Measurements from ENCODE around the gene MYOT.
"Not testable (repeated sequence)": the region's sequence is repeated elsewhere in the genome, so short reads cannot be mapped to it uniquely, and the experiment has no call there.

The MYOT gene, protein sequence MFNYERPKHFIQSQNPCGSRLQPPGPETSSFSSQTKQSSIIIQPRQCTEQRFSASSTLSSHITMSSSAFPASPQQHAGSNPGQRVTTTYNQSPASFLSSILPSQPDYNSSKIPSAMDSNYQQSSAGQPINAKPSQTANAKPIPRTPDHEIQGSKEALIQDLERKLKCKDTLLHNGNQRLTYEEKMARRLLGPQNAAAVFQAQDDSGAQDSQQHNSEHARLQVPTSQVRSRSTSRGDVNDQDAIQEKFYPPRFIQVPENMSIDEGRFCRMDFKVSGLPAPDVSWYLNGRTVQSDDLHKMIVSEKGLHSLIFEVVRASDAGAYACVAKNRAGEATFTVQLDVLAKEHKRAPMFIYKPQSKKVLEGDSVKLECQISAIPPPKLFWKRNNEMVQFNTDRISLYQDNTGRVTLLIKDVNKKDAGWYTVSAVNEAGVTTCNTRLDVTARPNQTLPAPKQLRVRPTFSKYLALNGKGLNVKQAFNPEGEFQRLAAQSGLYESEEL

DNA sequence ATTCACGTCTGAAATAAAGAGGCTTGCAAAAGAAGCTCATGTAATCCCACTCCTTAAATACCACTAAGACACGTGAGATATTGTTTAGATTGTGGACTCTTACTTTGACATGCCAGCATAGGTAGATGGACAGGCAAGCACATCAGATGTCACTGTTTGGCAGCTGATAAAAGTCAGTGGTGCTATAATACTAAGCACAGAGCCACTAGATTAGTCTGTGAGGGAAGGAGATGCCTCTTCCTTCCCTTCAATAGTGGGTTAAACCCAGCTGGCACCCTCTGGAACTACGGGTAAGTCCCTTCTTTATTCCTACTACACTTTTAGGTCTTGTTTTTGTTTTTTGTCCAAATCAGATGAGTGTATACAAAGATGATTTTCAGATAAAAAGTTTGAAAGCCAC, at the start of gene MYOT:
Gene MYOT (plus strand): TSS at position 197 of the 400 bp plus-strand sequence. CDS start 2,792 bp downstream, outside the sequence.
- no peak for DNase-seq (ENCODE audit: low read depth)

DNA sequence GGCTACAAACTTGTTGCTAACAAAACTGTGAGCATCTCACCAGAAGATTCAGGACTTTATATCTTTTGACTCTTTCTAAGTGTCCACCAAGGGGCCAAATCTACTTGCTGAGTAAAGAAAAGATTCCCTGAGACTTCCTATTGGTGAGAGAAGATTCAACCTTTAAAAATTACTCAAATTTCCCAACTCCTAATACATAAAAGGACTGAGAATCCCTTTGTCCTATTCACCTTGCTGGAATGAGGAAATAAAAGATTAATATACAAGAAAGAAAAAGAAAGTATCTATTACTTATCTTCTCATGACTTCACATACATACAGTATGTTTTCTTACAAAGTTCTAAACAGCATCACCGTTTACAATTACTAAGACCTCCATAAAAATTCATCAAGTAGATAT, 47.9 kb upstream of the MYOT start:
- no peak for DNase-seq (ENCODE audit: low read depth)

DNA sequence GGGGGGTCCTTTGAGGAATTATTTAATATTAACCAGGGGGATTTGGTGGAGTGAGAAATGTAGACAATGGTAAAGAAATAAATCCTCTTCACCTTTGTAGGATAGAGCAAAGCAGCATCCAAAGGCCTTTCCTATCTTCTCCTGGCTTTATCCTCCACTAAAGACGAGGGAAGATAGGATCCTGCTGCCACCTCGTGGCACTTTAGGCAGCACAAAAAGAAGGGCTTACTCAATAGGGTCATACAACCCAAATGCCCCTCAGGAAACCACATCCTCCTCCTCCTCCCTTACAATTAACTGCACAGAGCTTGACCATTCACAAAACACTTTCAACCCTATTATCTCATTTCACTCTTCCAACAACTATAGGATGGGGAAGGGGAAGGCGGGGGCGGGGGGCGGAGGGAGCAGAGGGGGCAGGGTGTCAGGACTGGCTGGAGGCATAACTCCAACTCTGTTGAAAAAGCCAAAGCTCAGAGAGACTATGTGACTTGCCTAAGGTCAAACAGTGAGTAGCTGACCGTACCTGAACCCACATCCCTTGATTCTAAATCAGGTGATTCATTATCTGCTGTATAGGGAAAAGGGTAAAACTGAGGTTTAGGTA, 45.4 kb upstream of the MYOT start:
- DNase-seq (ENCODE audit: low read depth): no peak

DNA sequence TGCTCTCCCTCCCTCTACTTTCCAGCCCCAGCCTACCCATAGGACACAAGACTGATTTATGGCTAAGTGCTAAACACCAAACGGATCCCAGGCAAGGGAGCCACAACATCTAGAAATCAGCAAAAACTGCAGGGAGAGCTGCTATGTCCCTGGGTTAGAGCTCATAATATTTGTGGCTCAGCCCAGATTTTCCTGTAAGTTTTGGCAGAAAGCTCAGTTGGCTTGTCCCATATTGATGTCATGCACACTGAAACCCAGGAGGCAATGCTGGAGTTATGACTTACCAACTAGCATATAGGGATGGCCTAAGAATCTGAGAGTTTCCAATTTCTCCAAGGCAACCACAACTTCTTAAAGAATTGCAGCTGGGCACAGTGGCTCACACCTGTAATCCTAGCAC, 44.7 kb upstream of the MYOT start:
- no peak for DNase-seq (ENCODE audit: low read depth)

DNA sequence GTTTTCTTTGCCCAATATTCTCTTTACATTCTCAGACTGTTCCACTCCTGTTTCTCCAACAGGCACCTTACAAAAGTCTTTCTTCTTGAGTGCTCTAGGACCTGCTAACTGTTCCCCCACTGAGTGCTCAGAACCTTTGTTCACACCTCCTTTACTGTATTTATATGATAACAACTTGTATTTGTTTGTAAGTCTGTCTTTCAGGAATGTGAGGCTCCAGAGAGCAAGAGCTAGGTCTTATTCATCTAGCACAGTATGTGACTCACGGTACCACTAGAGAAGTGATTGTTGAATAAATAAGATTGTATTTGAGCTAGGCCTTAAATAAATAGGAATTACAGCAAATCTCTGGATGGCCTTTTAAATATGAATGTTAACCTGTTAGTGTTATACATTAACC, 42.5 kb upstream of the MYOT start:
- DNase-seq (ENCODE audit: low read depth): no peak

DNA sequence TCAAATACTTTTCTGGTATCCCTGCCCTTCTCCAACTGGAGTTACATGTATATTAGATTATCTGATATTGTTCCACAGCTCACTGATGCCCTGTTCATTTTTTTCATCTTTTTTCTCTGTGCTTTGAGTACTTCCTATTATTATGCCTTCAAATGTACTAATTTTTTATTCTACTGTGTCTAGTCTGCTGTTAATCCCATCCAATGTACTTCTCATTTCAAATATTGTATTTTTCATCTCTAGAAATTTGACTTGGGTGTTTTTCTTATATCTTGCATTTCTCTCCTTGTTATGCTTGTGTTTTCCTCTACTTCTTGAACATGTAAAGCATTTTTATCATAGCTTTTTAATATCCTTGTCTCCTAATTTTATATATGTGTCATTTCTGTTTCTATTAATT, 41.6 kb upstream of the MYOT start:
- DNase-seq (ENCODE audit: low read depth): no peak

DNA sequence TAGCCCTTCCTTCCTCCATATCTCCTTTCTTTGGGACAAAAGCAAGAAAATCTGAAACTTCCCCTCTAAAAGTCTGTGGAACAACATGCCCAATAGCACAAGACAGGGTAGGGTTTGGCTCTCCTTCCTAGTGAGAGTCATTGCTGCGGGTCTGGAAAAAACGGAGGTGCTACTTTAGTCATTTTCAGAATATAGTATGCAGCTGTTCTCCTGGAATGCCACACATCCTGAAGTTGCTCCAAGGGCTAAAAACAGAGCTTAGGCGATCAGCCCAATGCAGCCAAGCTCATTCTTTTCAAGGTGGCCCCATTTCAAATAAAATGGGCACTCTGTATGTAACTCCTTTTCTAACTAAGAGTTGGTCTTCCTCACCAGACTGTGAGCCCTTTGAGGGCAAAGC, 39.5 kb upstream of the MYOT start:
- no peak for DNase-seq (ENCODE audit: low read depth)

DNA sequence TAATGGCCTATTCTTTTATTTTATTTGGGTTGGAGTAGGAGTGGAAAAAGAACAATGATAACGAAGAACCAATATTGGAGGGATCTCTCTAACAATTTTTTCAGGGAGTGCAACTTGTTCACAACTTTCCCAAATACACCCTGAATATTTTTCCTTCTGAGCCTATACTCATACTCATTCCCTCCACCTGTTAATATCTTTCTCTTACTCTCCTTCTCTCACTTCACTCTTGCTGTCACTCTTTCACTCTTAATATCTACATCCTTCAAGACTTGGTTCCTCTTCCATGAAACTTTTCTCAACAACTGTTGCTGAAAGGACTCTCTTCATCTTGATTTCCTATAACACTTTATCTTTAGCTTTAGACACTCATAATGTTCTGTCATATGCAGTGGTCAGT, 39.0 kb upstream of the MYOT start:
- DNase-seq (ENCODE audit: low read depth): no peak

DNA sequence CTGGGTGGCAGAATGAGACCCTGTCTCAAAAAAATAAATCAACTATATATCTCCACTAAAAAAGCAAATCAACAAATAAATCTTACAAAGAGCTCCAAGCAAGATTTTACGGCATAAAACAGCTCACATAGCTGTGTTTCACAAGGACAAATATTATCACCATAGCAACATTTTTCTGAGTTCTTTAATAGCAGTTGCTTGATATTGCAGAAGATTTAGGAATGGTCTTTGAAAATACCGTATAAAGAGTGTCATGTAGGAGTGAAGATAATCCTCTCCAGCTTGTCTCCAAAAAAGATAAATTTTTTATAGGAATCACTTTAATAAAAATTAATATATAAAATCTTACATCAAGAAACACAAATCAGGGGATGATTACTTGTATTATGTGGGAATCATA, 36.6 kb upstream of the MYOT start:
- DNase-seq (ENCODE audit: low read depth): no peak

DNA sequence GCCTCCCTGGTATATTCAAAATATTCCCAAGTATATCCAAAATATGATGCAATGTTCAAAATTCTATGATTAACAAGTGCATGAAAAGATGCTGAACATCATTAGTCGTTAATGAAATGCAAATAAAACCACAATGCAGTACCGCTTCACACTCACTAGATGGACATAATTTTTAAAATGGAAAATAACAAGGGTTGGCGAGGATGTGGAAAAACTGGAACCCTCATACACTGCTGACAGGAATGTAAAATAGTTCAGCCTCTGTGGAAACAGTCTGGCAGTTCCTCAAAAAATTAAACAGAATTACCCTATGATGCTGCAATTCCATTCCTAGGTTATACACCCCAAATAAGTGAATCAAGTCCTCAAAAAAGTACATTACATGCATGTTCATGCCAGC, 36.1 kb upstream of the MYOT start:
- no peak for DNase-seq (ENCODE audit: low read depth)

DNA sequence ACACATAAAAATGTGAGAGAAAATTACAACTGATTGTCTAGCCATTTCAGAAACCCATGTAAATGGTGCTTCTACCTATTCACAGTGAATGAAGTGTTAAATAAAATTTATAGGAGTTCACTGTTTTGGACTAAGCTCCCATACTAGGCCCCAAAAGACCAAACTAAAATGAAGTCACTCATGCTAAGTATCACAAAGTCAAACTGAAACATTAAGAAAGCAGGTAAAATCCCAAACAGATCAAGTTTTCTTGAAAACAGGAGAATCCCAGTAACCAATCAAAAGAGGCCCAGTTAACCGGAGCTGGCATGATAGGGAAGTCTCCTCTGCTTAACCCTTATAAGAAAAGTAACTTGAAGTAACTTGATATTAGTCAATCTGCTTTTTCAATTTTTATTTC, 35.2 kb upstream of the MYOT start:
- DNase-seq (ENCODE audit: low read depth): no peak

DNA sequence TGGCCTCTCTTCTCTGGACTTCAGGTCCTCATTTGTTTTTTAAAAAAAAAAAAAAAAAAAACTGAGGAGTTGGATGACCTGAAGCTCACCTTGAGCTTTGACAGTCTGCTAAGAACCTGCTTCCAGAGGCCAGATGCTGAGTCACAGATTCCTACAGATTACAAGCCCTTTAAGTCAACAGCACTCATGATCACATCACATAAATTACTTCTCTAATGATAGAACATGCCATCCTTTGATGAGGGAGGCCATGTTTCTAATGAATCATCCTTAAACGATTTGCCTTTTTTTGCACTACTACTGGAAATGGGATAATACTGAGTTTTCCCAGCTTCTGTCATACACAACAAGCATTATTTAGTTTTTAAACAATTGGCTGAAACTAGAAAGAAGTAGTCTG, 34.2 kb upstream of the MYOT start:
- DNase-seq (ENCODE audit: low read depth): no peak

DNA sequence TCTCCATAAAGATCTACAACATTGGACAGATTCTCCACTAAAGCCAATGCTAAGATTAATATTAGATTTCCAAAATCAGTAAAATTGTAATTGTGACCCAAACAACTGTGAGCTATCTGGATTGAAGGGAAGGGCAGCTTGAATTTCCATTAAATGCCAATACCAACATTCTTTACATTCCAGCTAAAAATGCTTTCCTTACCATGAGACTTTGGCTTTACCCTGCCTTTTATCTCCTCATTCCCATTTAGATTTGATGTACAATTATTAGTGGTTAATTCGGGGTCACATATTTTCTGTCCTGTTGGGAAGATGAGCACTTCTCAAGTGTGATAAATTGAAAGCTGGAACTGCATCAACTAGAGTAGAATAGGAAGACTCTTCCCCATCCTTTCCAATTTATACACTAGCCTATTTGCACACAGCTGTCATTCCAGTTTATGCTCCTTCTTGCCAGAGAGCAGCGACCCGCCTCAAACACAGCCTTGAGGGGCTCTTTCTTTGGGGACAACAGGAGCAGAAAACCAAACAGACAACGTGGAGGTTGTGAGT, 33.1 kb upstream of the MYOT start:
- no peak for DNase-seq (ENCODE audit: low read depth)

DNA sequence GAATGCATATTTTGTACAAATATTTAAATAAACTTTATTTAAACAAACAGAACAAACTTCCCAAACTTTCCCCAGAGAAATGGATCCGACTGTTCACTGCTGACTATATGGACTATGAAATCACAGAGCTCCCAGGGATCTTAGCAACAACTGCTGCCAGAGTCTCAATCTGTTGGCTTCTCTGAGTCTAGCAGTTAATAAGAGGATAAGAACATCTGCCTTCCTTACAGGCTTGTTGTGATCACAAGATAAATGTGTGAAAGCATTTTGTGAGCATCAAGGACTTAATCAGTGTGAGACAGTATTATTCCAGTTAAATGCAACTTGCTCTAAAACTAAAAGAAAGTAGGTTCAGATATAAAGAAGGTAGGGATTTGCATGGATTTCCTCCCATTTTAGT, 31.4 kb upstream of the MYOT start:
- no peak for DNase-seq (ENCODE audit: low read depth)

DNA sequence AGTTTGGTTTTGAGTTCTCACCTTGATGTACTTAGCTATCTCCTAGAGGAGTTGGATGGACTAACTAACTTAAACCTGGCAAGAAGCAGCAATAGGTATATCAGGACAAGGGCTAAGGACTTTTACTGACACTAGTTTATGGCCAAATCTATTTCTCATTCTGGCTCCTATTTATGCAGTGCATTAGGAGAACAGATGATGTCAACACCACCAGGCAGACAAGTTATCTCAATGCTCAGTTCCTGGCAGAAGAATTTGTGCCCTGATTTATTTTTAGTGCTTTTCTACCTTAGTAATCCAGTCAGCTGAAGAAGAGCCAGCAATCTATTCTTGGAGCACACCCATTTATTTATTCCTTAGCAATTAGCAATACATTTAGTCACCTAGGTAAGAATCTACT, 30.7 kb upstream of the MYOT start:
- DNase-seq (ENCODE audit: low read depth): no peak

DNA sequence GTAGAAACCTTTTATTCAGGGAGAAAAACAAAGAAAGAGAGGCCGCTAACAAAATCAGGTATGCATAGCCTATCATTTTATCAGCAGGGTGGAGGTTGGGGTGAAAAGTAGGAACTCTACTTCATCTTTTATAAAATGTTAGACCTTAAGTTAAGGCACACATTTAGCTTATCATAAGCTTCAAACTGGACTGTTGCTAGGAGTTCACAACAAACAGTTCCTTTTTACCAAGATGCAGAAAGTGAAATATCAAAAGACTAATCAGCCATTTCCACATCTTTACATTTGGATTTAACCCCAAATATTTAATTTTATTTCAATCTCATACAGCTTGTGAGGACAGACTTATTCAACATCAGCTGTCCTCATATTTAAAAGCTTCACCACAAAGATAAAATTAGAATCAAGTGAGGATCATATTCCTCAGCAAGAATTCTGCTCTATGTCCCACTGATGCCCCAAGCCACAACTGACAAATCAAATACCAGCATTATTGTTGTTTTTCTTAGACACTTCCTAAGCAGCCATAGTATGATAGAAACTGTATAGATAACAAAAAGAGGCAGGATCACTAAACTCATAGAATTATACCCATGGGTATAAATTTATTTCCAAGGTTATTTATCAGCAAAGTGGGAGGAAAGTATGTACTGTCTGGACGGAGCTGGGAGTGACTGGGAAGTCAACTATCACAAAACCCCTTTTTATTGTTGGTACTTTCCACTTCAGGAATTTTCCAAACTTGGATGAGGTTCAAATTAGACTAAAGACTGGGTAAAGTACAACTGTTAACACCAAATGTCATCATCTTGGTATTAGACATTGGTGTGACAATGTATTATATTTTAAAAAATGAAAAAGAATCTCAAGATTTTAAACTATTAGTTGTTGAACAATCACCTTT, 29.9 kb upstream of the MYOT start:
- DNase-seq (ENCODE audit: low read depth): no peak

DNA sequence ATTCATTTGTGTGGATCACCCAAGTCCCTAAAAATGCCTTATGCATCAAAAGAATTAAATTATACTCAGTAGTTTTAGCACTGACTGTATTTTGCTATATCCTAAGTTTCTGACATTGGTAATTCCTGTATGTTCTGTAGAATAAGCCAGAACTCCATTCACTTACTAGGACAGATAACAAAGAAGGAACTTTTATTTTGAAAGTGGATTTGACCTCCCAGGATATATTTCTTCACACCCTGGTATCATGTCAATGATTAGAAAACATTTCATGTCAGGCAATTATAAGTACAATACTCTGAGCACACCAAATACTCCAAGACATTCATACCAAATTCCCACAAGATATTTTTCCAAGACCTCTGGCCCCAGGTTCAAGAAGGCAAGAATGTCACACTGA, 28.7 kb upstream of the MYOT start:
- DNase-seq (ENCODE audit: low read depth): no peak

DNA sequence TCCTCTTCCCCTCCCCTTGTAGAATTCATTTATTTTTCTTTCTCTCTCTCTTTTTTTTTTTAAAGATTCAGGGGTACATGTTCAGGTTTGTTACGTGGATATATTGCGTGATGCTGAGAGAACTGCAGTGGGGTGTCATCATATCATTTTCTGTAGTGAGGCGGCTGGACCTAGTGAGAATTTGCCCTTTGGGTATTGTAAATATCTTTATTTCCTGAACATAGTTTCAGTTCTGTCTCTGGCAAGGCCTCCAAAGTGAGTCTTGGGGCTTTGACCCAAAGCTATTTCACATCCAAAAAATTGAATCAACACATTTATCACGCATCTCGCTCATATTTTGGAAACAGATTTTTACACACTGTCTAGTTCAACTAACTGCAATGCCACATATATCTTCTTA, 25.4 kb upstream of the MYOT start:
- DNase-seq (ENCODE audit: low read depth): no peak

DNA sequence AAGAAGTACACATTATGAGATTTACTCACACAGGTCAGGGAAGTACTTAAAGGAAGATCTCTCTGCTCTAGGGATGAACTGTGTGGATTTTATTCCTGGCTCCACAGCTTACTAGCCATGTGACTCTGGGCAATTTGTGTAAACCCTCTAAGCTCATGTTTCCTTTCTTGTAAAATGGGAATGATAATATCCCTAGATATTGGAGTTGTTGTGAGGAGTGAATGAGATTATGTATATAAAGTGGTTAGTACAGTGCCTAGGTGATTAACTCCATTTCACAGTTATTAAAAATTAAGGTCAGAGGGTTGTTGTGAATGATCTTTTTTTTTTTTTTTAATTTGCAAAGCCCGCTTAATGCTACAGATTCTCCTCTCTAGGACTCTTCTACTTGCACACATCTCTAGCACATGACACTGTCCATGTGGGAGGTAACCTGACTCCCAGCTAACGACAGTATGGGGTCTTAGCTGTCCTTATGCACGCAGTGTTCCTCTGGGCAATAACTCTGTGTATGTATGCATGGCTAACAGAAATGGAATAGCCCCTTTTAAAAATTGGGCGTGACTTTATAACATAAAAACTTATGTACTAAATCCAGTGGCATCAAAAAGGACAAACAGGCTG, 23.9 kb upstream of the MYOT start:
- DNase-seq (ENCODE audit: low read depth): no peak

DNA sequence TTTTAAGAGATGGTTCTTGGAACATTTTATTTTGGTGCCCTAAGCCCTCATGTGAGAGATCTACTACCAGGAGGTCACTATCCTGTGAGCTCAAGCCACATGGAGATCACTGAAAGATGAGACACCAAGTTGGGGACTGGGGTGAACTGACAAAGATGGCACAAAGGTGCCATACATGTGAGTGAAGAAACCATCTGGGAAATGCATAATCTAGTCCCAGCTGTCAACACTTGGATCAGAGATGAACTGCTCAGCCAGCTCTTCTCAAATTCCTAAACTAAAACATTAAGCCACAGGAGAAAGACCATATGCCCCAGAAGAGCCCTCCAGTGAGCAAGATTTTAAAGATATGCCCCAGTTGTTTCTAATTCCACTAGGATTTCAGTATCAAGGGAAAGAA, 22.2 kb upstream of the MYOT start:
- DNase-seq (ENCODE audit: low read depth): no peak

DNA sequence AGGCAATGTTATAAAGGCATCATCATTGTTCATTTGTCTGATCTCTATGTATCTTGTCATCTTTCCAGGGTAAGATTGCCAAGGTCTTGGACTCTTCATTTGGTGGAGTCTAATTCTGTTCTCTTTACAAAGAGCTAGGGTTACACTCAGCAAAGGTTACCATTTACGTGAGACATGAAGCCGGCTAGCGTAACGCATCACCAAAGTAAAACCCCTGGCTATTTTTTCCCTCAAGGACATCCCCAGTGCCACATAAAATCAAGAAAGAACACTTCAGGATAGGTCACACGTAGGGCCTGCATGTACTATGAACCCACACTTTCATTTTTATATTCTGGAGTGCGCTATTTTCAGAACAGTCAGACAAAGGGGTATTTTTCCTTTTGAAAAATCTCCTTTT, 20.0 kb upstream of the MYOT start:
- no peak for DNase-seq (ENCODE audit: low read depth)

DNA sequence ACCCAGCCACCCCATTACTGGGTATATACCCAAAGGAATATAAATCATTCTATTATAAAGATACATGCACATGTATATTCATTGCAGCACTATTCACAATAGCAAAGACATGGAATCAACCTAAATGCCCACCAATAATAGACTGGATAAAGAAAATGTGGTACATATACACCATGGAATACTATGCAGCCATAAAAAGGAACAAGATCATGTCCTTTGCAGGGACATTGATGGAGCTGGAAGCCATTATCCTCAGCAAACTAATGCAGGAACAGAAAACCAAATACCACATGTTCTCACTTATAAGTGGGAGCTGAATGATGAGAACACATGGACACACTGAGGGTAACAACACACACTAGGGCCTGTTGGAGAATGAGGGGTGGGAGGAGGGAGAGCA, 14.5 kb upstream of the MYOT start:
- DNase-seq (ENCODE audit: low read depth): not testable (repeated sequence)

Measured in stimulated activated CD8-positive, alpha-beta memory T cell treated with anti-CD3 and anti-CD28 coated beads, Interleukin-15, amount 100 ng/mL, for 24 hours (primary cell).